Measurements from ENCODE around the gene GPR31. TPM values are rescaled to one million over a fixed set of nuclear protein-coding genes. Genes with fewer than 3 reads are reported as not detected.
"Not testable (repeated sequence)": the region's sequence is repeated elsewhere in the genome, so short reads cannot be mapped to it uniquely, and the experiment has no call there.

The GPR31 gene
- total RNA-seq, 1 experiment from 2014 or later, result not detected

GRCh38 chr6:167182913-167183314, 25.1 kb upstream of the GPR31 start:
- DNase-seq; H3K36me3 ChIP-seq (ENCODE audit: low read depth); CTCF ChIA-PET; H4K20me1 ChIP-seq (ENCODE audit: insufficient read depth); H3F3A ChIP-seq (ENCODE audit: insufficient read depth, low read depth); BruUV-seq (replicated peaks); H3K9me2 ChIP-seq (ENCODE audit: insufficient read depth); H3K27ac ChIP-seq; H2AFZ ChIP-seq; H3K9me3 ChIP-seq (ENCODE audit: insufficient read depth, low read depth); H3K4me3 ChIP-seq; H3K4me2 ChIP-seq; H3K79me2 ChIP-seq (ENCODE audit: low read depth); H3K4me1 ChIP-seq (replicated peaks; ENCODE audit: insufficient read depth); H3K27me3 ChIP-seq (ENCODE audit: insufficient read depth, low read depth); POLR2A ChIA-PET (ENCODE audit: unreplicated experiment); intact Hi-C loops (cut with micrococcal nuclease; ENCODE audit: unreplicated experiment): not testable (repeated sequence)
- peak; percentile 23; the same call in 1 of the 2 replicates for TF ChIP-seq CTCF (conservative IDR thresholded peaks at IDR 0.05)

- CTCF ChIA-PET; H3K79me2 ChIP-seq (ENCODE audit: low read depth); H3K4me1 ChIP-seq (replicated peaks; ENCODE audit: insufficient read depth); H4K20me1 ChIP-seq (ENCODE audit: insufficient read depth); H3K36me3 ChIP-seq (ENCODE audit: low read depth); POLR2A ChIA-PET (ENCODE audit: unreplicated experiment); H3K9me2 ChIP-seq (ENCODE audit: insufficient read depth); H3K27me3 ChIP-seq (ENCODE audit: insufficient read depth, low read depth); H2AFZ ChIP-seq; H3K4me3 ChIP-seq; DNase-seq; H3K9me3 ChIP-seq (ENCODE audit: insufficient read depth, low read depth); BruUV-seq (replicated peaks); intact Hi-C loops (cut with micrococcal nuclease; ENCODE audit: unreplicated experiment); H3K27ac ChIP-seq; H3F3A ChIP-seq (ENCODE audit: insufficient read depth, low read depth); H3K4me2 ChIP-seq: not testable (repeated sequence)
Measured at GRCh38 chr6:167181351-167181750, 23.6 kb upstream of the GPR31 start.

GRCh38 chr6:167180086-167180485, 22.3 kb upstream of the GPR31 start:
- H3K27me3 ChIP-seq (ENCODE audit: insufficient read depth, low read depth); H2AFZ ChIP-seq; H3K4me2 ChIP-seq; H3K4me3 ChIP-seq; CTCF ChIA-PET; H3K4me1 ChIP-seq (replicated peaks; ENCODE audit: insufficient read depth); H3K79me2 ChIP-seq (ENCODE audit: low read depth); H4K20me1 ChIP-seq (ENCODE audit: insufficient read depth); H3K36me3 ChIP-seq (ENCODE audit: low read depth); DNase-seq; BruUV-seq (replicated peaks); H3K9me3 ChIP-seq (ENCODE audit: insufficient read depth, low read depth); H3K27ac ChIP-seq; H3F3A ChIP-seq (ENCODE audit: insufficient read depth, low read depth); H3K9me2 ChIP-seq (ENCODE audit: insufficient read depth); POLR2A ChIA-PET (ENCODE audit: unreplicated experiment); intact Hi-C loops (cut with micrococcal nuclease; ENCODE audit: unreplicated experiment): not testable (repeated sequence)

GRCh38 chr6:167178896-167179655, 21.3 kb upstream of the GPR31 start:
- H3K27ac ChIP-seq; H3K9me2 ChIP-seq (ENCODE audit: insufficient read depth); H3F3A ChIP-seq (ENCODE audit: insufficient read depth, low read depth); CTCF ChIA-PET; H4K20me1 ChIP-seq (ENCODE audit: insufficient read depth); BruUV-seq (replicated peaks); POLR2A ChIA-PET (ENCODE audit: unreplicated experiment); H3K27me3 ChIP-seq (ENCODE audit: insufficient read depth, low read depth); H3K36me3 ChIP-seq (ENCODE audit: low read depth); H3K9me3 ChIP-seq (ENCODE audit: insufficient read depth, low read depth); DNase-seq; H3K4me2 ChIP-seq; H3K4me3 ChIP-seq; H3K79me2 ChIP-seq (ENCODE audit: low read depth); intact Hi-C loops (cut with micrococcal nuclease; ENCODE audit: unreplicated experiment); H2AFZ ChIP-seq; H3K4me1 ChIP-seq (replicated peaks; ENCODE audit: insufficient read depth): not testable (repeated sequence)

GRCh38 chr6:167177271-167177670, 19.5 kb upstream of the GPR31 start:
- intact Hi-C loops (cut with micrococcal nuclease; ENCODE audit: unreplicated experiment); POLR2A ChIA-PET (ENCODE audit: unreplicated experiment); H3K9me2 ChIP-seq (ENCODE audit: insufficient read depth); BruUV-seq (replicated peaks); H3K27me3 ChIP-seq (ENCODE audit: insufficient read depth, low read depth); H3K4me2 ChIP-seq; H3K79me2 ChIP-seq (ENCODE audit: low read depth); CTCF ChIA-PET; H3F3A ChIP-seq (ENCODE audit: insufficient read depth, low read depth); H3K27ac ChIP-seq; H2AFZ ChIP-seq; H4K20me1 ChIP-seq (ENCODE audit: insufficient read depth); H3K4me3 ChIP-seq; H3K9me3 ChIP-seq (ENCODE audit: insufficient read depth, low read depth); H3K36me3 ChIP-seq (ENCODE audit: low read depth); H3K4me1 ChIP-seq (replicated peaks; ENCODE audit: insufficient read depth); DNase-seq: not testable (repeated sequence)

- H3F3A ChIP-seq (ENCODE audit: insufficient read depth, low read depth); H3K4me2 ChIP-seq; H3K9me2 ChIP-seq (ENCODE audit: insufficient read depth); H3K4me3 ChIP-seq; DNase-seq; H4K20me1 ChIP-seq (ENCODE audit: insufficient read depth); intact Hi-C loops (cut with micrococcal nuclease; ENCODE audit: unreplicated experiment); H3K27ac ChIP-seq; H2AFZ ChIP-seq; POLR2A ChIA-PET (ENCODE audit: unreplicated experiment); H3K4me1 ChIP-seq (replicated peaks; ENCODE audit: insufficient read depth); CTCF ChIA-PET; H3K36me3 ChIP-seq (ENCODE audit: low read depth); BruUV-seq (replicated peaks); H3K79me2 ChIP-seq (ENCODE audit: low read depth); H3K9me3 ChIP-seq (ENCODE audit: insufficient read depth, low read depth): not testable (repeated sequence)
- peaks cover 28% of the 10 kb centered on the region for H3K27me3 ChIP-seq (ENCODE audit: insufficient read depth, low read depth)
Measured at GRCh38 chr6:167172011-167172410, 14.2 kb upstream of the GPR31 start.

- DNase-seq; H2AFZ ChIP-seq; H3K4me1 ChIP-seq (replicated peaks; ENCODE audit: insufficient read depth); H3K79me2 ChIP-seq (ENCODE audit: low read depth); POLR2A ChIA-PET (ENCODE audit: unreplicated experiment); H3K27ac ChIP-seq; H3K9me2 ChIP-seq (ENCODE audit: insufficient read depth); H3K4me3 ChIP-seq; H3F3A ChIP-seq (ENCODE audit: insufficient read depth, low read depth); H3K4me2 ChIP-seq; H3K9me3 ChIP-seq (ENCODE audit: insufficient read depth, low read depth); CTCF ChIA-PET; intact Hi-C loops (cut with micrococcal nuclease; ENCODE audit: unreplicated experiment); H3K36me3 ChIP-seq (ENCODE audit: low read depth); BruUV-seq (replicated peaks); H4K20me1 ChIP-seq (ENCODE audit: insufficient read depth): not testable (repeated sequence)
- H3K27me3 ChIP-seq (ENCODE audit: insufficient read depth, low read depth), result peaks cover 36% of the 10 kb centered on the region
Measured at GRCh38 chr6:167171300-167171699, 13.5 kb upstream of the GPR31 start.
